MCF 10A (cell line): Measurements from ENCODE around the gene CCT7. TPM values are rescaled to one million over a fixed set of nuclear protein-coding genes. Genes with fewer than 3 reads are reported as not detected.
"Not testable (repeated sequence)": the region's sequence is repeated elsewhere in the genome, so short reads cannot be mapped to it uniquely, and the experiment has no call there.

Experiments
- BruUV-seq: library from RNA; stranded (reverse); fragments of 400-500 nt; replicated peaks from 2 replicates; lab custom pipeline; 2021; lab: Mats Ljungman, UMichigan
- CTCF ChIA-PET: fragments of 300-600 bp; sonication (Branson Sonifier 250); formaldehyde crosslinking; extraction: SDS; loops from one replicate; lab custom pipeline; 2021; ENCODE audit warnings: antibody characterized with exemption, inconsistent platforms; lab: Yijun Ruan, JAX
- POLR2A ChIA-PET: fragments of 300-600, 350-650 bp; sonication (Branson Sonifier 250); formaldehyde crosslinking; extraction: SDS; loops from one replicate; lab custom pipeline; 2020; ENCODE audit warnings: antibody characterized with exemption, inconsistent platforms; lab: Yijun Ruan, JAX
- DNase-seq: peaks from one replicate; pipeline ENCODE4 v3.0.0-alpha.2; 2018; ENCODE audit not compliant: unreplicated experiment
- H3K27ac Mint-ChIP-seq: one replicate; pipeline ENCODE4 v1.8.0; 2022; ENCODE audit warnings: mild to moderate bottlenecking, low read depth, mixed read lengths; ENCODE audit not compliant: unreplicated experiment
- H3K27me3 Mint-ChIP-seq: one replicate; pipeline ENCODE4 v1.8.0; 2022; ENCODE audit warnings: mixed read lengths; ENCODE audit not compliant: insufficient read depth, unreplicated experiment
- H3K36me3 Mint-ChIP-seq: one replicate; pipeline ENCODE4 v1.8.0; 2022; ENCODE audit warnings: mild to moderate bottlenecking, moderate library complexity, mixed read lengths; ENCODE audit not compliant: insufficient read depth, unreplicated experiment
- H3K4me1 Mint-ChIP-seq: one replicate; pipeline ENCODE4 v1.8.0; 2022; ENCODE audit warnings: mixed read lengths; ENCODE audit not compliant: insufficient read depth, unreplicated experiment
- H3K4me3 Mint-ChIP-seq: one replicate; pipeline ENCODE4 v1.8.0; 2022; ENCODE audit warnings: mild to moderate bottlenecking, moderate library complexity, mixed read lengths; ENCODE audit not compliant: unreplicated experiment
- H3K9me3 Mint-ChIP-seq: one replicate; pipeline ENCODE4 v1.8.0; 2022; ENCODE audit warnings: mixed read lengths; ENCODE audit not compliant: unreplicated experiment
- CTCF ChIP-seq: fragments of 200-600 bp; IDR thresholded peaks from one replicate; pipeline ENCODE4 v1.8.0; 2022; ENCODE audit warnings: antibody characterized with exemption, mild to moderate bottlenecking; ENCODE audit not compliant: unreplicated experiment
- intact Hi-C: fragments of 100-400 bp; cut with micrococcal nuclease; formaldehyde crosslinking; loops from 2 replicates; pipeline ENCODE4 v1.14.1; 2022
- total RNA-seq: library from RNA; stranded (reverse); gene quantifications from 2 replicates; pipeline ENCODE4 v1.2.3, GENCODE V29; 2022

The CCT7 gene
- total RNA-seq, 1 experiment from 2014 or later: 495 TPM

GRCh38 chr2:73197579-73197978 lies 36.5 kb upstream of the CCT7 start:
- DNase-seq: no peak
- H3K4me3 Mint-ChIP-seq: no peak overlapping the region
- ChIA-PET CTCF (interaction anchor here (3.2 kb wide), 1 partner anchor 15 kb away, joined by 14 read pairs; no protein-coding TSS in a partner anchor), POLR2A (no interaction called here)
- H3K9me3 Mint-ChIP-seq: no peaks in the 10 kb centered on the region
- H3K27ac Mint-ChIP-seq: no peak overlapping the region
- no peaks in the 10 kb centered on the region for H3K27me3 Mint-ChIP-seq
- TF ChIP-seq CTCF: no peak
- H3K4me1 Mint-ChIP-seq: no peaks in the 10 kb centered on the region
- no peaks in the 10 kb centered on the region for H3K36me3 Mint-ChIP-seq
- BruUV-seq: no TSS peak
- intact Hi-C loops: no loop called here

- POLR2A ChIA-PET: interaction anchor here (1.1 kb wide), 1 partner anchor 44 kb away, joined by 3 read pairs; no protein-coding TSS in a partner anchor
- CTCF ChIA-PET: interaction anchor here (0.7 to 2.5 kb wide), 2 partner anchors 13 to 49 kb away, joined by 3 to 14 read pairs; partner anchors contain the start of gene SMYD5
- H3K4me1 Mint-ChIP-seq, H3K4me3 Mint-ChIP-seq, H3K36me3 Mint-ChIP-seq, H3K27me3 Mint-ChIP-seq, H3K9me3 Mint-ChIP-seq, DNase-seq, intact Hi-C loops, BruUV-seq, H3K27ac Mint-ChIP-seq: not testable (repeated sequence)
These were observed 33.8 kb upstream of the CCT7 start for GRCh38 chr2:73200281-73200680.

- CTCF ChIA-PET: interaction anchor here (0.9 to 2.5 kb wide), 2 partner anchors 9 to 11 kb away, joined by 5 to 14 read pairs; partner anchors contain the start of gene SMYD5
- POLR2A ChIA-PET: no interaction called here
These were observed 31.7 kb upstream of the CCT7 start, which contains the start of gene NOTO for GRCh38 chr2:73202156-73203054. Gene NOTO (plus strand): TSS chr2:73202574. CDS start chr2:73202667, 93 bp downstream.

GRCh38 chr2:73203055-73203681 lies 30.9 kb upstream of the CCT7 start:
- ChIA-PET POLR2A (no interaction called here), CTCF (interaction anchor here (0.8 kb wide), 1 partner anchor 10 kb away, joined by 3 read pairs; no protein-coding TSS in a partner anchor)
- Mint-ChIP-seq H3K27ac (no peak overlapping the region), H3K27me3 (no peaks in the 10 kb centered on the region), H3K9me3 (no peaks in the 10 kb centered on the region), H3K4me1 (no peaks in the 10 kb centered on the region), H3K36me3 (no peaks in the 10 kb centered on the region), H3K4me3 (no peak overlapping the region)
- intact Hi-C loops: no loop called here
- DNase-seq: no peak
- no peak for TF ChIP-seq CTCF
- no TSS peak for BruUV-seq

More at GRCh38 chr2:73202156-73203054, 31.7 kb upstream of the CCT7 start, which contains the start of gene NOTO:
- Mint-ChIP-seq H3K27ac (no peak within 1 kb of the TSS), H3K4me3 (no peak within 1 kb of the TSS), H3K36me3 (no peaks in the 10 kb centered on the region), H3K27me3 (no peaks in the 10 kb centered on the region), H3K4me1 (no peaks in the 10 kb centered on the region), H3K9me3 (no peaks in the 10 kb centered on the region)
- intact Hi-C loops: no loop called here
- TF ChIP-seq CTCF: no peak
- DNase-seq: no peak
- no TSS peak for BruUV-seq
